Urinary bladder (tissue), 4 donors: ENCODE measurements around the gene CLIC3. TPM values are rescaled to one million over a fixed set of nuclear protein-coding genes. Genes with fewer than 3 reads are reported as not detected.

Experiments
- DNase-seq: peaks from one replicate; pipeline ENCODE4 v3.0.0-alpha.2; 2015; ENCODE audit errors: extremely low spot score
- H3K27ac ChIP-seq: one replicate; pipeline ENCODE4 v1.5.1; 2013; ENCODE audit warnings: low read depth, mild to moderate bottlenecking, moderate library complexity
- H3K36me3 ChIP-seq: one replicate; pipeline ENCODE4 v1.6.1; 2013; ENCODE audit warnings: mild to moderate bottlenecking, moderate library complexity; ENCODE audit not compliant: insufficient read depth
- H3K4me1 ChIP-seq: one replicate; pipeline ENCODE4 v1.6.1; 2013; ENCODE audit warnings: mild to moderate bottlenecking, moderate library complexity; ENCODE audit not compliant: insufficient read depth
- H3K4me3 ChIP-seq: one replicate; pipeline ENCODE4 v1.5.1; 2013; ENCODE audit warnings: low read depth, low read length
- WGBS: extraction: QIAGEN DNeasy Blood & Tissue Kit; methylation state at CpG from one replicate; pipeline ENCODE4 v1.1.7; 2013; 5-methylcytosine and 5-hydroxymethylcytosine counted together
- polyA plus RNA-seq: library from polyadenylated mRNA; stranded (reverse); fragments of 200-250 nt; gene quantifications from one replicate; pipeline ENCODE4 v1.2.3, GENCODE V29; 2013
- total RNA-seq: library from RNA; depleted of rRNA; stranded (reverse); fragments of >200 nt; gene quantifications from one replicate; pipeline ENCODE4 v1.2.3, GENCODE V29; 2014
- donor health status: healthy with polysubstance abuse.
- donor health status: healthy.

Gene CLIC3
- total and polyA plus RNA-seq, 2 donors = 3.6 to 11.0 TPM

- Histone ChIP-seq H3K4me1 (no peaks in the 10 kb centered on the region), H3K4me3 (no peak overlapping the region), H3K36me3 (no peaks in the 10 kb centered on the region), H3K27ac (no peak overlapping the region)
- DNase-seq = no peak
- WGBS = 86% methylated on average over 15 of the region's 15 CpGs
Measured at GRCh38 chr9:136960938-136961275, 35.5 kb downstream of the CLIC3 start.

- 79% methylated on average over 19 of the region's 19 CpGs for WGBS
- Histone ChIP-seq H3K27ac (no peak overlapping the region), H3K4me3 (no peak overlapping the region), H3K36me3 (no peaks in the 10 kb centered on the region), H3K4me1 (no peaks in the 10 kb centered on the region)
- no peak for DNase-seq
Measured at GRCh38 chr9:136960212-136960937, 36.0 kb downstream of the CLIC3 start.

- no peak for DNase-seq
- Histone ChIP-seq H3K4me1 (no peaks in the 10 kb centered on the region), H3K27ac (no peak overlapping the region), H3K4me3 (no peak overlapping the region), H3K36me3 (no peaks in the 10 kb centered on the region)
- 86% methylated on average over 28 of the region's 28 CpGs for WGBS
Measured at GRCh38 chr9:136958898-136959850, 37.2 kb downstream of the CLIC3 start.

- no peak for DNase-seq
- no peaks in the 10 kb centered on the region for H3K36me3 ChIP-seq
- H3K4me1 ChIP-seq = no peaks in the 10 kb centered on the region
- no peak overlapping the region for H3K27ac ChIP-seq
- H3K4me3 ChIP-seq = no peak overlapping the region
- 95% methylated on average over 7 of the region's 7 CpGs for WGBS
Measured at GRCh38 chr9:136958473-136958872, 37.9 kb downstream of the CLIC3 start.

- WGBS = 93% methylated on average over 6 of the region's 6 CpGs
- H3K4me1 ChIP-seq = no peaks in the 10 kb centered on the region
- H3K36me3 ChIP-seq = no peaks in the 10 kb centered on the region
- no peak for DNase-seq
- no peak overlapping the region for H3K4me3 ChIP-seq
- H3K27ac ChIP-seq = no peak overlapping the region
Measured at GRCh38 chr9:136957901-136958300, 38.5 kb downstream of the CLIC3 start.

- Histone ChIP-seq H3K4me1 (no peaks in the 10 kb centered on the region), H3K4me3 (no peak overlapping the region), H3K36me3 (no peaks in the 10 kb centered on the region), H3K27ac (no peak overlapping the region)
- no peak for DNase-seq
- WGBS = 93% methylated on average over 1 of the region's 1 CpG
Measured at GRCh38 chr9:136957461-136957860, 38.9 kb downstream of the CLIC3 start.

GRCh38 chr9:136956604-136957003, 39.8 kb downstream of the CLIC3 start:
- WGBS = 95% methylated on average over 4 of the region's 4 CpGs

GRCh38 chr9:136955943-136956335, 40.4 kb downstream of the CLIC3 start:
- no peak for DNase-seq
- H3K4me3 ChIP-seq = no peak overlapping the region
- no peak overlapping the region for H3K27ac ChIP-seq
- 91% methylated on average over 9 of the region's 9 CpGs for WGBS
- no peaks in the 10 kb centered on the region for H3K36me3 ChIP-seq
- no peaks in the 10 kb centered on the region for H3K4me1 ChIP-seq

More at GRCh38 chr9:136956604-136957003, 39.8 kb downstream of the CLIC3 start:
- no peaks in the 10 kb centered on the region for H3K4me1 ChIP-seq
- no peak overlapping the region for H3K27ac ChIP-seq
- H3K36me3 ChIP-seq = no peaks in the 10 kb centered on the region
- DNase-seq = no peak
- H3K4me3 ChIP-seq = no peak overlapping the region

GRCh38 chr9:136955202-136955942, 41.0 kb downstream of the CLIC3 start:
- H3K36me3 ChIP-seq = no peaks in the 10 kb centered on the region
- no peaks in the 10 kb centered on the region for H3K4me1 ChIP-seq
- H3K27ac ChIP-seq = no peak overlapping the region
- H3K4me3 ChIP-seq = no peak overlapping the region
- DNase-seq = no peak
- WGBS = 82% methylated on average over 14 of the region's 14 CpGs

GRCh38 chr9:136954270-136955083, 41.9 kb downstream of the CLIC3 start:
- 83% methylated on average over 25 of the region's 25 CpGs for WGBS
- no peak overlapping the region for H3K4me3 ChIP-seq

GRCh38 chr9:136953771-136954269, 42.5 kb downstream of the CLIC3 start:
- DNase-seq = no peak
- H3K27ac ChIP-seq = no peak overlapping the region
- H3K4me1 ChIP-seq = no peaks in the 10 kb centered on the region
- 80% methylated on average over 19 of the region's 19 CpGs for WGBS
- no peak overlapping the region for H3K4me3 ChIP-seq
- H3K36me3 ChIP-seq = no peaks in the 10 kb centered on the region

More at GRCh38 chr9:136954270-136955083, 41.9 kb downstream of the CLIC3 start:
- Histone ChIP-seq H3K27ac (no peak overlapping the region), H3K4me1 (no peaks in the 10 kb centered on the region), H3K36me3 (no peaks in the 10 kb centered on the region)
- no peak for DNase-seq

- H3K27ac ChIP-seq = no peak overlapping the region
- WGBS = 91% methylated on average over 44 of the region's 44 CpGs
Measured at GRCh38 chr9:136952876-136953770, 43.2 kb downstream of the CLIC3 start.

More at GRCh38 chr9:136952876-136953770, 43.2 kb downstream of the CLIC3 start:
- Histone ChIP-seq H3K4me3 (no peak overlapping the region), H3K36me3 (no peaks in the 10 kb centered on the region), H3K4me1 (no peaks in the 10 kb centered on the region)
- no peak for DNase-seq
